ENCODE results near the gene ITM2C.

DNA sequence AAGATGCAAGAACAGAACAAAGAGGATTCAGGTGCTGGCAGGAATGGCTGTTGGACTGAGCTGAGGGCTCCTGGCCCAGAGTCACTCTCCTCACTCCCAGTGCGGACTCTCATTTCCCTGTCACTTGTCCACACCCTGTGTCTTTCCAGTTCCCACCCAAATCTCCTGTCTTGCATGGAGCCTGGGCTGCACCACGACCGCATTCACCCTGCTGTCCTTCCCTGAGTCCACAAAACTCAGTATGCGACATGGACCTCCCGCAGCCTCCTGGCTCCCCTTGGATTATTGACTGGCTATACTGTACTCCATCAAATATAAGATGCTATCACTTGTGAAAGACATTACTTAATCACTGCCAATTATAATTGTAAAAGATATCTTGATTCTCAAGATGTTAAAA lies 2.5 kb upstream of the ITM2C start:
- TF ChIP-seq SUZ12 (IDR thresholded peaks at IDR 0.05; ENCODE audit: extremely low read depth, insufficient read depth, insufficient read length) (no peak), ZNF274 (IDR thresholded peaks at IDR 0.05; ENCODE audit: low read depth, low read length) (no peak)

Data from NT2/D1 (cell line).